ENCODE measurements around the gene PDE1C. TPM values are rescaled to one million over a fixed set of nuclear protein-coding genes. Genes with fewer than 3 reads are reported as not detected.

The PDE1C gene
- total and polyA plus RNA-seq, 8 donors, result 1.2 to 4.2 (median 2.2) TPM

GRCh38 chr7:31855530-31855929 lies 214.7 kb downstream of the PDE1C start:
- Histone ChIP-seq H3K4me3 (no peak overlapping the region), H3K27me3 (no peaks in the 10 kb centered on the region), H3K9me3 (no peaks in the 10 kb centered on the region), H3K4me1 (no peaks in the 10 kb centered on the region), H3K27ac (no peak overlapping the region), H3K36me3 (no peaks in the 10 kb centered on the region)
- intact Hi-C loops (cut with DNase I), result no loop called here
- TF ChIP-seq, protein P1, sequence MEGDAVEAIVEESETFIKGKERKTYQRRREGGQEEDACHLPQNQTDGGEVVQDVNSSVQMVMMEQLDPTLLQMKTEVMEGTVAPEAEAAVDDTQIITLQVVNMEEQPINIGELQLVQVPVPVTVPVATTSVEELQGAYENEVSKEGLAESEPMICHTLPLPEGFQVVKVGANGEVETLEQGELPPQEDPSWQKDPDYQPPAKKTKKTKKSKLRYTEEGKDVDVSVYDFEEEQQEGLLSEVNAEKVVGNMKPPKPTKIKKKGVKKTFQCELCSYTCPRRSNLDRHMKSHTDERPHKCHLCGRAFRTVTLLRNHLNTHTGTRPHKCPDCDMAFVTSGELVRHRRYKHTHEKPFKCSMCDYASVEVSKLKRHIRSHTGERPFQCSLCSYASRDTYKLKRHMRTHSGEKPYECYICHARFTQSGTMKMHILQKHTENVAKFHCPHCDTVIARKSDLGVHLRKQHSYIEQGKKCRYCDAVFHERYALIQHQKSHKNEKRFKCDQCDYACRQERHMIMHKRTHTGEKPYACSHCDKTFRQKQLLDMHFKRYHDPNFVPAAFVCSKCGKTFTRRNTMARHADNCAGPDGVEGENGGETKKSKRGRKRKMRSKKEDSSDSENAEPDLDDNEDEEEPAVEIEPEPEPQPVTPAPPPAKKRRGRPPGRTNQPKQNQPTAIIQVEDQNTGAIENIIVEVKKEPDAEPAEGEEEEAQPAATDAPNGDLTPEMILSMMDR (IDR thresholded peaks at IDR 0.05), result no peak
- ATAC-seq (no peak), DNase-seq (no peak), FAIRE-seq (peak; percentile 67)
- 57 to 66% methylated on average over 1 of the region's 1 CpG for WGBS, 2 donors

DNA sequence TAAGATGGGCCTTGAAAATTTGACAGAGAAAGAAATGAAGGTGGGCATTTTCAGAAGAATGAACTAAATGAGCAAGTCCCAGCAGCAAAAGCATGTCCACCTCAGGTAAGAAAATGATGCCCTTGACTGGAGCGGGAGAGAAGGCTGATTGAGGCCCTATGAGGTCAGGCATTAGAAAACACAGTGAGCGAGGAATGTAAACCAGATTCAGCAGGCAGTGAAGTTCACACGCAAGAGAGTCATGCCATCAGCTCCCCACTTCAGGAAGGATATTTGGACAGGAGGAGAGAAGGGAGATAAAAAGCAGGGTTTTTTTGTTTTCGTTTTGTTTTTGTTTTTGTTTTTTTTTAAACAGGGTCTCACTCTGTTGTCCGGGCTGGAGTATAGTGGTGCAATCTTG lies 216.8 kb downstream of the PDE1C start:
- no peak for FAIRE-seq
- intact Hi-C loops (cut with DNase I), result no loop called here

DNA sequence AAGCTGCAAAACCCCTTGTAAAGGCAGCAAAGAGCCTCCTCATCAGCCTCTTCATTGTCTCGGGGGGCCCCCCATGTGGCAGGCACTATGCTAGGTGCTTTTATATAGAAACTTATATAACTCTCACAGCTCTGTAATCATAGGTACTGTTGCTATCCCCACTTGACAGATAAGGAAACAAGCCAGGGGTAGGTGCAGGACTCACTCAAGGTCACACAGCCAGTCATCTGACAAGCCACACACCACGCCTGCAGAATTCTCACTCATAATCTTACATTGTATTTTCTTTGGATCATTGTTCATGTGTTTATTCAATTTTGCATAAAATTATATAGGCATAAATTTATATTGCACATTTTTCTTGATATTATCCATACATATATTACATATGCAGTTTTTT lies 217.7 kb downstream of the PDE1C start:
- Histone ChIP-seq H3K4me1 (no peaks in the 10 kb centered on the region), H3K27ac (no peak overlapping the region), H3K27me3 (no peaks in the 10 kb centered on the region), H3K9me3 (no peaks in the 10 kb centered on the region), H3K4me3 (no peak overlapping the region), H3K36me3 (no peaks in the 10 kb centered on the region)
- no peak for FAIRE-seq
- intact Hi-C loops (cut with DNase I), result no loop called here
- peak in 1 of 6 donors; percentile 14 for DNase-seq
- TF ChIP-seq, protein P1 (IDR thresholded peaks at IDR 0.05), result no peak
- peak in 2 of 4 donors; percentile 59 to 67 for ATAC-seq
- WGBS, 2 donors, result 47 to 57% methylated on average over 2 of the region's 2 CpGs

More for the DNA sequence above, 216.8 kb downstream of the PDE1C start:
- Histone ChIP-seq H3K9me3 (no peaks in the 10 kb centered on the region), H3K4me1 (no peaks in the 10 kb centered on the region), H3K27ac (no peak overlapping the region), H3K27me3 (no peaks in the 10 kb centered on the region), H3K4me3 (no peak overlapping the region), H3K36me3 (no peaks in the 10 kb centered on the region)
- TF ChIP-seq, protein P1 (IDR thresholded peaks at IDR 0.05), result no peak
- DNase-seq (no peak), ATAC-seq (no peak)
- 80 to 81% methylated on average over 5 of the region's 5 CpGs for WGBS, 2 donors

GRCh38 chr7:31851119-31851518 lies 219.1 kb downstream of the PDE1C start:
- H3K27me3 ChIP-seq, result no peaks in the 10 kb centered on the region
- TF ChIP-seq, protein P1 (IDR thresholded peaks at IDR 0.05), result no peak
- H3K9me3 ChIP-seq, result no peaks in the 10 kb centered on the region
- ATAC-seq (no peak), FAIRE-seq (no peak), DNase-seq (no peak)
- WGBS, 2 donors, result 87 to 90% methylated on average over 2 of the region's 2 CpGs
- no peak overlapping the region for H3K27ac ChIP-seq
- H3K4me3 ChIP-seq, result no peak overlapping the region
- no peaks in the 10 kb centered on the region for H3K36me3 ChIP-seq
- H3K4me1 ChIP-seq, result no peaks in the 10 kb centered on the region
- intact Hi-C loops (cut with DNase I), result no loop called here

DNA sequence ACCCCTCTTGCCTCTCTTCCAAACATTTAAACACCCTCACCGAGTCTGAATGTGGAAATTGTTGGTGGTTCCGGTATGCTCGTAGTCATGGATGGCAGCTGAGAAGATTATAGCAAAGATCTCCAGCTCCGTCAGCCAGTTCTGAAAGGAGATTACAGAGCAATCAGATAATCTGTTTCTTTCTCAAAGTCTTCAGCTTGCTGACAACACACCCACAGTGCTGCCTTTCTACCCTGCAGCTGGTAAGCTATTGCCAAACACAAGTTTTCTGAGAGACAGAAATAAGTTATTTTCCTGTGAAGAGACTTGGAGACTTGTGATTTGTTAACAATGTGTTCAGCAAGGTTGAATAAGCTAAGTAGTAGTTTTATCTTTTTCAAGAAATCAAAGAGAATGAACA lies 219.6 kb downstream of the PDE1C start:
- Histone ChIP-seq H3K9me3 (no peaks in the 10 kb centered on the region), H3K27me3 (no peaks in the 10 kb centered on the region), H3K4me3 (no peak overlapping the region), H3K27ac (no peak overlapping the region), H3K36me3 (no peaks in the 10 kb centered on the region), H3K4me1 (no peaks in the 10 kb centered on the region)
- DNase-seq (no peak), ATAC-seq (no peak), FAIRE-seq (no peak)
- TF ChIP-seq, protein P1 (IDR thresholded peaks at IDR 0.05), result no peak
- intact Hi-C loops (cut with DNase I), result no loop called here
- WGBS, 2 donors, result 91 to 93% methylated on average over 4 of the region's 4 CpGs

Measured in pancreas (tissue), 10 donors.